ENCODE results near the gene KRT36.
A peak's percentile ranks its signal among the peaks of the same experiment; 100 is the strongest.

Gene KRT36

DNA sequence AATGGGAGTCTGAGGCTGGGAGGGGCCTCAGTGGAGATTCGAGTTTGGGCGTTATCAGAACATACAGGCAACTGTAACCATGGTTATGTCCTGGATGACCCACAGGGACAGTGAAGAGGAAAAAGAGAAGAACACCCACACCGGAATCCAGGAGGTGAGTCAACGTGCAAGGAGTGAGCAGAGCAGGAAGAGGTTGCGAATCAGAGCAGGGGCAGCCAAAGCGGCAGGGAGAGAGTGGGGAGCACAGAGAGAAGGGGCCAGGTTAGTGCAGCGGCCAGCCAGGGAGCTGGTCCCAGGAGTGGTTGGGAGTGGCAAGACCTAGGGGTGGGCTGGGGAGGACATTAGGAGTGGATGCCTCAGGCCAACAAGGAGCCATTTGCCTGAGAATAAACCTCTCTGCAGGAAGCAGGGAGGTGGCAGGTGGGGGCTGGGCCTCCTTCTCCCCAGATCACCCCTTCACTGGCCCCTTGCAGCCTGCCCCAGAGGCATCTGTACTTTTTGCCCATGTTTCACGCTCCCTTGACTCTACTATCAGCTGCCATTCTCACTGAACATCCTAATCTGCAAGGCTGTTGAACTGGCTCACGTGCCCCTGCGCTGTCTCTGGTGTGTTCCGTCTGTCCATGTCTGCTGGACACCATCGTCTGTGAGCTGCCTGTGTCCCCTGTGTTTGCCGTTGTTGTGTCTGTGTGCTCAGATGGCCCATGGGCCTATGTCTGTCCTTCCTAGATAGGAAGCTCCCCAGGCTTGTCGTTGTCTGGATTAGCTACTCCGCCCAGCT, 10.6 kb upstream of the KRT36 start:
- DNase-seq: no peak

DNA sequence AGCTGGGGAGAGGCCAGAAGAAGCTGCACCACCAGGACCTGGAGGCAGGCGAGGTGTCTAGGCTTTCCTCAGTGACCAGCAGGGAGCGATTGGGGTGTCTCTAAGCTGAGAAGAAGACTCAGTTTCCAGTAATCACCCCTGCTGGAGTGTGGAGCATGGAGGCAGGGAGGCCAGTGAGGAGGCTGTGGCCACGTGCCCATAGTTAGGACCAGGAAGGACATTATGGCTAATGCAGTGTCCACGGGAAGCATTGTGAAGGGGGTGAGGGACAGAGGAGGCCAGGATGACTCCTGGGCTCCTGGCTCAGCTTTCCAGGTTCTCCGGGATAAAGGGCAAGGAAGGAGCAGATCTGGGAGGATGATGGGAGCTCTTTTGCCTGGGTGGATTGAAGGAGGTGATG, 10.0 kb upstream of the KRT36 start:
- no peak for DNase-seq

DNA sequence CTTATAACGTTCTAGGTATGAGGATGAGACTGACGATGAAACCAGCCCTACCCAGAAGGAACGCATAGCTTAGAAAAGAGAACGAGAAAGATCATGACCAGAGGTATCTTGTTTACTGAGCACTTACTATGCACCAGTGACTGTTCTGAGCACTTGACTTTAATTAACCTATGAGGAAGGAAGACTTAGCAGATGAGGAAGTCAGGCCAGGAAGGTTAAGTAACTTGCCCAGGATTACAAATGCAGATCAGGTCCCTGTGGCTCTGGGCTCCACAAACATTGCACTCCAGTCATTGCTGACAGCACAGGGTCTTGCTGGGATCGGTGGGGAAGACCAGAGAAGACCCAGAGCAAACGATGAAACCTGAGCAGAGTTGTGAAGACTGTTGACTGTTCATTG, 8.6 kb upstream of the KRT36 start:
- no peak for DNase-seq

DNA sequence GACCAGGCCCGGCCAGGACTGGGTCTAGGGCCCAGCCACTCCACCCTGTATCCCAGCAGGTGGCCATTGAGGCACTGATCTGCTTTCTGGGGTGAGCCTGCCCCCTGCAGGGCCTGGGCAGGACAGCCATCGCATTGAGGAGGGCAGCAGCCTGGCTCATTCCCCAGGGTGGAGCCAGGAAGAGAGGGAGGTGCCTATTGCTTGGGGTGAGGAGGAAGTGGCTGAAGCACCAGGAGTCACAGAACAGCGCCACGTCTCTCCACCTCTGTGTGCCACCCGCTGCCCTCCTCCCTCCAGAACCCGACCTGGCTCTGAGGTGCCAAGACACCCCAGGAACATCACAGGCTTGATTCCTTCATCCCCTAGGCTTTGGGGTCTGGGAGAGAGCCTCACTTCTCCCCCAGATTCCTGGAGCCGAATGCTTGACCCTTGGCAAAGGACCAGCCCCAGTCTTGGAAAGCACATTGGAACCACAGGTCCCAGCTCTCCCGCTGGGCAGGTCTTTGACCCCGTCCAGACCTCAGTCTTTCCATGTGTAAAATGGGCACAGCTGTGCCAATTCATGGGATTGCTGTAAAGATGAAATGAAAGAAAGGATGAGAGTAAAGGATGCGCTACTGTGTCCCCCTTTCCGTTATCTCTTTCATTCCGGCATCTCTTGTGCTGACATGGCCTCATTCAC, 7.2 kb upstream of the KRT36 start:
- DNase-seq: peak; percentile 37

DNA sequence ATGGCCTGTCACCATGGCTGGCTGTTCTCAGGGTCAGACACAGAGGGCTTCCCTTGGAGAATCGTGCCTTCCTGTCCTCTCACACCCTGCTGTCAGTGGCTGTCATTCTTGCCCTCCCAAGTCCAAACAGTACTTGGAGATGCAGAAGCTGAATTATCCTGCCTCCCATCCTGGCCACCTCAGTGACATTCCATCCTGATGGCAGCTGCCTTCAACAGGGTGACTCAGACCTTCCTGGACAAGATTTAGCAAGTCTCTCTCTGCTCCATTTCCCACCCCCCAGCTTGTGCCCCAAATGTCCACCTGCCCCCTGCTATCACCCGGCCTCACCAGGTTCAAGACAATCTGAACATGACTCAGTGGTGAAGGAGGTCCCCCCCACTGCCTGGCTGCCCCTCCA, 4.8 kb upstream of the KRT36 start:
- DNase-seq: no peak

DNA sequence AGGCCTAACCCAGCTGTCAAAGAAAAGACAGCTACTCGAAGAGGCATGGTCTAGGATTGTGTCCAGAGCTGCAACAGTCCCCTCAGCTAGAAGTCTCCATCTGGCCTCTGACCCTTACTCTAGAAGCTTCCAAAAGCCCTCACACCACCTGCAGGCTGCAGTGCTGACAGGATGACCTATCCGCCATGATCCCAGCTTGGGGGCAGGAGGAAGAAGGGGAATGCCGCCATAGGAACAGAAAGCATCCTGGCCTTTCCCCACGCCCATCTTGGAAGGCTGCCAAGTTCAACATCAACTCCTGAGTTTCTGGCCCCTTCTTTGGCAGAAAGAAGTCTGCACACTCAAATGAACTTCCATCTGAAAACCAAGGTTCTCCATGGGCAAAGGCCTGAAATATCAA, 3.1 kb upstream of the KRT36 start:
- DNase-seq: peak; percentile 51

DNA sequence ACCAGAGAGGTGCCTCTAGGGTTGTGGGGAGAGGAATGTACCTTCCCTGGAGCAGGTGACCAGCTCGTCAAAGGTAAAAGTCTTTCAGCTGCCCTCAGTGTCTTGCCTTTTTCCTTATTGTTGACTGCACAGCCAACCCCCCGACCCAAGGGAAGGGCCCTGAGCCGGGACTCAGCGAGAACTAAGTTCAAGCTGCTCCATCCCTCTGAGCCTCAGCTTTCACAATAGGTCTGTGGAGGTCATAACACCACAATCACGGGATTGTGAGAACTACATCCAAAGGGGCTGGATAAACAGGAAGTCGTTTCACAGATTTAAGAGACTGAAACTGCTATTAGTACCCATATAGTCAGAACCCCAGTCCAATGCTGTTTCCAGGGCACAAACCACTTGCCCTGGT, 2.6 kb upstream of the KRT36 start:
- no peak for DNase-seq

DNA sequence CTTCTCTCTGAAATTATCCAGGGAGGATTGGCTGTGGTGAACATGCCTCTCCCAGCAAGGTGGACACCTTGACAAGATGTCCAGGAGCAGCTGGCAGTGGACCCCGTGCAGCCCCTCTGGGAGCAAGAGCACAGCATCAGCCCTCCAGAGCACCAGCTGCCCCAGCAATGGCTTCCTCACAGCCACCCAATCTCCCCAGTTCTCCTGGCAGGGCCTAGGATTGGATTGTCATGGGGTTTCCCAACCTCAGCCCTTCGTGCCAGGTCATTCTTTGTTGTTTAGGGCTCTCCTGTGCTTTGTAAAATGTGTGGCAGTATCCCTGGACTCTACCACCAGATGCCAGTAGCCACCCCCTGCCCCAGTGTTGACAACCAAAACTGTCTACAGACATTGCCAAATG, 1.8 kb upstream of the KRT36 start:
- DNase-seq: no peak

DNA sequence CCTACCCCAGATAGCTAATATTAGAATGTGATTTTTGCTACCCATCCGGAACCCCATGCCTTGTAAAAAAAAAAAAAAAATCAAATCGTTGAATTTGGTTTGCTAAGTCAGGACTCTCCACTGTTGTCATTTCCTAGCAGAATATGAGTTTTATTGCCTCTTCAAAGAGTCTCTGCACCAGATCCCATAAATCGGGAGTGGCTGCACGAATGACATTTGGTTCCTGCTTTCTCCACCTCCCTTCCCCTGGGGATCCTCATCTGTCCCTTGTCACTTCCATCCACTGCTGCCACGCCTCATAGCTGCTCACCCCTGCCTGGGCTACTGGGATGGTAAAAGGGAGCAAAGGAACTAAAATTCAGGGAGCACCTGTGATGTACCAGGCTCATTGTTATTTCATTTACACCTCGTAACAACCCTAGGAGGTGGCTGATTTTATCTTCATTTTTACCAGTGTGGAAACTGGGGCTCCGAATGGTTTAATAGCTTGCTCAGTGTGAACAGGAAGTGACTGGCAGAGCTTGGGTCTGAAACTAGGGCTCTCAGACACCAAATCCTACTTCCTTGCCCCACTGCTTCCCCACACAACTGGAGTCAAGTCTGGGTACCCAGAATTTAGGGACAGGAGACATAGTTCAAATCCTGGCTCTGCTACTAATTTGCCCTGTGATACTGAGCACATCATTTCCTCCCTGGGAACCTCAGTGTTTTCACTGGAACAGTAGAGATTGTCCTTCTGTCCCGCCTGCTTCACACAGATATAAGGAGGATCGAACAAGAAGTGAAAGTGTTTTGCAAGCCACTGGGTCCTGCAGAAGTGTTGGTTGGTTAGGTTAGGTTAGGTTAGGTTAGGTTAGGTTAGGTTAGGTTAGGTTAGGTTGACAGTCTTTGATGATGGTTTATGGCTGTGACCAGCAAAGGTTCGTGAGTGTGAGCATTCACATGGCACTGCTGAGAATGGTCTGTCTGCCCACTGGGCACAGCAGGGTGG, 585 bp upstream of the KRT36 start:
- no peak for DNase-seq

DNA sequence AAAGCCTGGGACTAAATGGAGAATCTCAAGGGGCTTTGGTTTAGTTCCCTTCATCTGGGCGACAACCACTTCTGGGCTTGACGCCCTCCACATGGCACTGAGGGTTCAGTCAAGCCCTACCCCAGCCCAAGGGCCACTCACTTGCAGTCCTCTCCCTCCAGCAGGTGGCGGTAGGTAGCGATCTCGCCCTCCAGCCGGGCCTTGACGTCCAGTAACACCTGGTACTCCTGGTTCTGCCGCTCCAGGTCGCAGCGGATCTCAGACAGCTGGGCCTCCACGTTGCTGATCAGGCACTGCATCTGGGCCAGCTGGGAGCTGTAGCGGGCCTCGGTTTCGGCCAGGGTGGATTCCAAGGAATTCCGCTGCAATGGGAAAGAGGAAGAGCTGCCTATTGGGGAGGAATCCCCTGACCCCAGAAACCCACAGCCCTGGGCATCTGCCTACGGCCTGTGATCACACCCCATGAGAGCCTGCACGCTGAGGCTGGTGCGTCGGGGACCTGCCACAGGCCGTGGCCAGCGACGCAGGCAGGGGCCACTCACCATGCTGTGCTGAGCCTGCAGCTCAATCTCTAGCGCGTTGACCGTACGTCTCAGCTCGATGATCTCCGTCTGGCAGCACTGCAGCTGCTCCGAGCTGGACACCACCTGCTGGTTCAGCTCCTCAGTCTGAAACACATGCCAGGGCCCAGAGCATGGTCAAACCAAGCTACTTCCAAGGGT, 2.7 kb downstream of the KRT36 start:
- no peak for DNase-seq

DNA sequence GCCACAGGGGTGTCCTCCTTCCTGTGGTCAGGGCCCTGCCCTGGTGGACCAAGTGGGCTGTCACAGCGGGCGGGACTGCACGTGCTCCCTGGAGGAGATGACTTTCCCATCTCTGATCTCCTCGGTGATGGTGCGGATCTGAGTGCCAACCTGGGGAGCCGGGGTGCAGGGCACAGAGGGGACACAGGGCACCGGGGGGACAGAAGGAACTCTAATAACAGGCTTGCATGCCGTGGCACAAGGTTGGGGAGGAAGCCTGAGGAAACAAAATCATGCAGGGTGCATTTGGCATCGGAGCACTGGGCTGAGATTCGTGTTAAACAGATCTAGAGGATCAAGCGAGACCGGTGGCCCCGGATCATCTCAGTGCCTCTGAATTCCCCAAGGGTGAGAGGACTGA, 3.4 kb downstream of the KRT36 start:
- no peak for DNase-seq

DNA sequence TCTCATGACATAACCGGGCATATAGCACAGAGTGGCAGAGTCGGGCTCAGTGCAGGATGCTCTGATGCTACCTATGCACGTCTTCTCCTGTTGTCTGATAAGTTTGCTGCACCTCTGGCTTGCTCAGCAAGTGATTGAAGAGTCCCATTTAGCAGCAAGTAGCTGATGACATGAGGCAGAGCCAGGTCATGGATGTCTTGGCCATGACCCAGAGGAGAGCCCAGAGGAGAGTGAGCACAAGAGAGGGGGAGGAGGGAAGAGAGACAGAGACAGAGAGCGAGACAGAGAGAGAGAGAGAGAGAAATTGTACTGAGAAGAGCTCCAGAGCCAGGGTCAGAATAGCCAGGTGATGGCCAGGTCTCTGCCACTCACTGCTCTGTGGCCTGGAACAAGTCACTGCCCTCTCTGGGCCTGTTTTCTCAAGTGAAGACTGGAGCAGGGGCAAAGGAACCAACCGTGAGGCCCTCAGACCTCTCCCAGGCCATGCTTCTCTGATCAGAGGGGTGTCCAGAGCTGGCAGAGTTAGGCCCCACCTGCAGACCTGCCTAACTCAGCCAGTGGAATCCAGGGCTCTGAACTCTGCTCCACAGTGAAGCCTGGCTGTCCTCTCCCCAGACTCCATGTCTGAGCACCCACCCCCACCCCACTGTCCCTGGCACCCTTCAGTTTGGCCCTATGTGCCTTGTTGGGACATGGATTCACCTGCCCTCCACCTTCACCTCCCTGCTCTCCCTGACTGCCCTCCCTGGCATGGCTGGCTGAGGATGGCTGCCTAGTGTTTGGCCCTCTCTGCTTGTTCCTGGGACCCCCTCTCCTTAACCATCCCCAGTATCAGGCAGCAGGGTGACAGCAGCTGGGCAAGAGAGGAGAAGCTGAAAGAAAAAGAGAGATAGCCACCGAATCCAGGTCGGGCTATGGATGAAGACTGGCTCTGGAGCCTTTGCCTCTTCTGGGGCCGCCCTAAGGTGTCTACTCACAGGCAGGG, 4.5 kb downstream of the KRT36 start:
- no peak for DNase-seq

DNA sequence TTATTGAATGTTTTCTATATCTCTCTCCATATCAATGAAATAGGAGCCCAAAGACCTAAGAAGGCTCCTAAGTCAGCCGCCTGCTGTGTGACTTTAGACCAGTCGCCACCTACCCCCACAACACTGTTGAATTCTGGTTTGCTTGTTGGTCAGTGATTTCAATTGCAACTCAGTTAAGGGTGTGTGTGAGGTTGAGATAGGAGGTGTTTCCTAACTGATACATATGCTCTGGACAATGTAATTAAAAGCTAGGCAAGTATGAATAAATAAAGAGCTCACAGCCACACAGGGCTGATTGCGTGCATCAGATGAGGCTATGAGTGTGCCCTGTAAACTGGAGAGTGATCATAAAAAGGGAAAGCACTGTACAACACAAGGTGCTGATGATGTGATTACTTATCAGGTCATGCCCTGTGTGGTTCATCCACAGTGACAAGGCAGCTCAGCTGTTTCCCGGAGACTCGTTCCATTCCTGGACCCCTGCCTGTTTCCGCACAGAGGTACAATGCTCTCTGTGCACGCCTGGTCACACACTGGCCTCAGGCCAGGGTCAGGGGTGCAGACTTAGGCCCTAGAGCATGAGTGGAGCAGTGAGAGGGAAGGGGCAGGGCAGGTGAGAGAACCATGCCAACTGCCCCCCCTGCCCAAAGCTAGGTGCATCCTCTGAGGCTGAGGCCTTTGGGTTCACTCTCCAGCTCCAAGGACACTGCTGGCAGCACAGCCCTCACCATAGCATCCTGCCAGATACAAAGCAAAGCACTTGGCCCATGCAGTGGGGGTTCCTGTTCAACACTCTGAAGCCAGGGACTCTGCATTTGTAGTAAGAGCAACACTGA, 5.5 kb downstream of the KRT36 start:
- no peak for DNase-seq

DNA sequence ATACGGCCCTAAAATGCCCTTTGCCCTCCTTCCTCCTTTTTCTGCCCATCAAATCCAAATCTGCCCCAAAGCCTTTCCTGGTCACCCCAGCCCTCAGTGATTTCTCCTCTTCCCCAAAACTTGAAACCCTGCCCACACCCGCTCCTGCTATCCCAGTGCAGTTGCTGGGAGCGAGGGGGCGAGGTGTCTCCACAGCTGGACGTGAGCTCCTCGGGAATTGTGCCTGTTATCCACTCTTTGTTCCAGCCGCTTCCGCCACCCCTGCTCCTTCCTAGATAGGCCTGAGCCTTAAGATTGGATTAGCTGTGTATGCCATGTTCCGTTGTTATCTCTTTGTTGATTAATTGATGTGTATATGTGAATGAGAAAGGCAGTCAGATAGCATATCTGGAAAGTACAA, 6.2 kb downstream of the KRT36 start:
- DNase-seq: no peak

DNA sequence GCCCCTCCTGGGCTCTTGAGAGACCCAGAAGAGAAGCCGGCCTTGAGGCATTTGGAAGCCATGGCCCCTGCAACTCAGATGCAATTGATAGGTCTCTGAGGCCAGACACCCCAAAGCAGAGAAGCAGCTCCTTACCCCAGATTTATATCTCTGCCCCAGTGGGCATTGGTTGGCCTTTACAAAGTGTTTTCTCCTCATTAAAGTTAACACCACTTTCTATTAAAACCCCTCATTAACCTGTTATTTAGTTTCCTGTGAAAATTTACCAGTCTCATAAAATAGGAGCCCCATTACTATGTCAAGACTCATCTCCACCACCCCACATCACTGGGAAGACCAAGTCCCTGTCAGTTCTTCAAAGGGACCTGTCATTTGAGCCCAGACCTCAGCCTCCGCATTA, 8.7 kb downstream of the KRT36 start, which contains the start of gene KRT35:
Gene KRT35, minus strand, starts transcription at position 116 of the 400 bp plus-strand sequence. Its CDS starts 54 bp downstream, at position 62.
- DNase-seq: no peak

DNA sequence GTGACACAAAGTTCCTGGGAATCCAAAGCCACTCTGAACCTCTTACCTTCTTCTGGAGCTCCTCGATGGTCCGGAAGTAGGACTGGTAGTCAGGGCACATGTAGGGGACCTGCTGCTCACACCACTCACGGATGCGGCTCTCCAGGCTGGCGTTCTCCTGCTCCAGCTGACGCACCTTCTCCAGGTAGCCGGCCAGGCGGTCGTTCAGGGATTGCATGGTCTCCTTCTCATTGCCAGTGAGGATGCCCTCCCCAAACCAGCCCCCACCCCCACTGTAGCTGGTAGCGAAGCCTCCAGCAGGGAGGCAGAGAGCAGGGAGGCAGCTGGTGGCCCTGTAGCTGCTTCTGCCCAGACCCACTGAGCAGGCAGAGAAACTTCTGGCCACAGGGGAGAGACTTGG, 9.1 kb downstream of the KRT36 start:
- no peak for DNase-seq

DNA sequence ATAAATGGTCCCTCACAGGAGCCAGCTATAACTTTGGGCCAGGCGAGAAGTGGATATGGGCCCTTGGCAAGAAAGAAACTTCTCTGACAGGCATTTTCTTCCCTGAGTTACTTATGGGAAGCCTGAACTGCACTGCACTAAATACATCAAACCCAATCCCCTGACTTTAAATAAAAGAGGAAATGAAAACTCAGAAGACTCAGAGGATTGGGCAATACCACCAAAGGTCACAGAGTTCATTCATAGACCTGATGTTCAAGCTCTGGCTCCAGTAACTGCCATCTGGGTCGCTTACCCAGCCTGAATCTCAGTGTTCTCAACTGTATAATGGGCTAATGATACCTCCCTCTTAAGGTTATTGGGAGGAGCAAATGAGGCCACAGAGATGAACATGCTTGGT, 9.6 kb downstream of the KRT36 start:
- no peak for DNase-seq

DNA sequence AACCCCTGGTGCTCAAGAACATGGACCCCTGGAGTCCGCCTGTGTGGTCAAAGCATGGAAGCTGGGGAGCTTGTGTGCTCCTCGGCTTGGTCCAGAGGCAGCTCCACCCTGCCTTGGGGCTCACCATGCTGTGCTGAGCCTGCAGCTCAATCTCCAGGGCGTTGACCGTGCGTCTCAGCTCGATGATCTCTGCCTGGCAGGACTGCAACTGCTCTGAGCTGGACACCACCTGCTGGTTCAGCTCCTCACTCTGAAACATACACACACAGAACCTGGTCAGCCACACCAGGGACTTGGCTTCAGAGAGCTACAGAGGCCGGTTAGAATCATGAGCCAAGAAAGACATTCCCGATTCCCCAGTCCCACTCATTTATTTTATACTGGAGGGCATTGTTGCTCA, 11.5 kb downstream of the KRT36 start:
- no peak for DNase-seq

DNA sequence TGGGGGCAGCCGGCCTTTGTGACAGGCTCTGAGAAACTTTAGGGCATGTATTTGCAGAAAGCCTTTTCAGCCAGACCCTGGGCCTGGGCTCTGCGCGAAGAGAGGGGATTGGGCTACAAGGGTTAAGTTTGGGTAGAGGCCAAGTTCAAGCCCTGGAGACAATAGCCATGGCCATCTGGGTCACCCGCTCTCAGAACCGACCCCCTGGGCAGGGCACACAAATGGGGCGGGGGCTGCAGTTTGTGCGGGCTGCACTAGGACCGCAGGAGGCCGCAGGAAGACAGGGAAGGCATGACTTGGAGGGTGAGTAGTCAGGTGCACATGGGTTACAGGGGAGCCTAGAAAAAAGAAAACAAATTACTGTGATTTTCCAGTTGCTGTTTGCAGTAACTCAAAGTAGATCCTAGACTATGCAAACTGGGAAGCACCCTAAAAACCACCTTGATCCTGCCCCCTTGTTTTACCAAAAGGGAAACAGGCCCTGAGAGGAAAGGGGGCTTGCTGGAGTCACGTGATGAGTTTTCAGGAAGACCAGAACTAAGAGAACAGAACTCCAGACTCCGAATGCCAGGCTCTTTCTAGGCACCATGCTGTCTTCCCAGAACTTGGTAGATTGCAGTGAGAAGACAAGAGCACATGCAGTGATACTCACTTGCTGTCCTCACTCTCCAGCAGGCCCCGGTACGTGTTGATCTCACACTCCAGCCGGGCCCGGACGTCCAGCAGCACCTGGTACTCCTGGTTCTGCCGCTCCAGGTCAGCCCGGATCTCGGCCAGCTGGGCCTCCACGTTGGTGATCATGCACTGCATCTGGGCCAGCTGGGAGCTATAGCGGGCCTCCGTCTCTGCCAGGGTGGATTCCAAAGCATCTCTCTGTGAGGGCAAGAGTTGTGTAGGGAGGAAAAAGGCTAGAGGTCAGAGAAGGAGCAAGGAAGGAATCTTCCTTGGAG, 12.6 kb downstream of the KRT36 start:
- DNase-seq: no peak

Data from NCI-H1105 treated with DMSO at 0.1 percent for 48 hours (cell line).